HEK293 (cell line): ENCODE measurements around the gene NMNAT3.

ENCODE experiments used
- CTCF ChIA-PET: fragments of 350-600 bp; formaldehyde crosslinking; extraction: SDS; loops from one replicate; lab custom pipeline; 2021; ENCODE audit warnings: antibody characterized with exemption; lab: Yijun Ruan, JAX
- POLR2A ChIA-PET: fragments of 300-600 bp; formaldehyde crosslinking; extraction: SDS; loops from one replicate; lab custom pipeline; 2020; ENCODE audit warnings: antibody characterized with exemption, inconsistent platforms; lab: Yijun Ruan, JAX
- H3K27ac ChIP-seq: fragments of 200-500 bp; sonication (Bioruptor generic); 2 replicates; pipeline ENCODE4 v1.5.1; 2014; ENCODE audit warnings: low read depth, low read length, control low read depth, inconsistent platforms; ENCODE audit errors: extremely low read depth
- H3K36me3 ChIP-seq, 2 experiments: fragments of 200-500 bp in 1 of 2; sonication (Bioruptor generic) in 1 of 2; 1 replicate in 1 of 2; 2 replicates in 1 of 2; pipeline ENCODE4 v1.5.1; 2014 to 2017; ENCODE audit warnings: inconsistent platforms in 2 of 2, low read length in 2 of 2; ENCODE audit not compliant: control insufficient read depth in 2 of 2, insufficient read depth in 1 of 2
- H3K4me1 ChIP-seq: fragments of 200-500 bp; sonication (Bioruptor generic); 2 replicates; pipeline ENCODE4 v1.5.1; 2014; ENCODE audit warnings: mild to moderate bottlenecking, low read length, inconsistent platforms; ENCODE audit not compliant: control insufficient read depth, insufficient read depth
- H3K4me3 ChIP-seq: 2 replicates; pipeline ENCODE4 v1.5.1; 2011; ENCODE audit warnings: low read depth, mild to moderate bottlenecking, control low read depth, low read length, moderate library complexity
- H3K9me3 ChIP-seq: fragments of 200-500 bp; sonication (Bioruptor generic); 2 replicates; pipeline ENCODE4 v1.5.1; 2014; ENCODE audit warnings: low read depth, low read length, inconsistent platforms; ENCODE audit not compliant: control insufficient read depth, insufficient read depth
- CTCF ChIP-seq: fragments of 450-650 bp; formaldehyde crosslinking; IDR thresholded peaks from 2 replicates; pipeline ENCODE4 v1.5.1; 2016; ENCODE audit warnings: missing biosample characterization, missing genetic modification characterization
- HOXD13 ChIP-seq: sonication (generic); formaldehyde crosslinking; IDR thresholded peaks from 2 replicates; pipeline ENCODE4 v1.8.0; 2022; ENCODE audit warnings: missing genetic modification reagents, borderline replicate concordance
- IKZF3 ChIP-seq: fragments of 450-650 bp; IDR thresholded peaks from 2 replicates; pipeline ENCODE4 v1.5.0; 2018; ENCODE audit warnings: missing biosample characterization, mild to moderate bottlenecking, missing genetic modification characterization, moderate library complexity
- RBAK ChIP-seq: fragments of 450-650 bp; formaldehyde crosslinking; IDR thresholded peaks from 2 replicates; pipeline ENCODE4 v1.5.1; 2016; ENCODE audit warnings: missing biosample characterization, missing genetic modification characterization
- ZBTB8A ChIP-seq: fragments of 450-650 bp; formaldehyde crosslinking; IDR thresholded peaks from 2 replicates; pipeline ENCODE4 v1.5.1; 2016; ENCODE audit warnings: missing biosample characterization, missing genetic modification characterization
- ZFHX2 ChIP-seq: fragments of 450-650 bp; formaldehyde crosslinking; conservative IDR thresholded peaks from 2 replicates; pipeline ENCODE4 v1.5.1; 2016; ENCODE audit warnings: missing biosample characterization, missing genetic modification characterization
- ZIC2 ChIP-seq: fragments of 450-650 bp; formaldehyde crosslinking; IDR thresholded peaks from 2 replicates; pipeline ENCODE4 v1.5.1; 2016; ENCODE audit warnings: missing biosample characterization, missing genetic modification characterization
- ZNF10 ChIP-seq: fragments of 450-650 bp; formaldehyde crosslinking; IDR thresholded peaks from 2 replicates; pipeline ENCODE4 v1.5.1; 2017; ENCODE audit warnings: missing biosample characterization, missing genetic modification characterization
- ZNF155 ChIP-seq: fragments of 450-650 bp; formaldehyde crosslinking; IDR thresholded peaks from 2 replicates; pipeline ENCODE4 v1.5.1; 2016; ENCODE audit warnings: missing biosample characterization, missing genetic modification characterization
- ZNF157 ChIP-seq: fragments of 450-650 bp; formaldehyde crosslinking; IDR thresholded peaks from 2 replicates; pipeline ENCODE4 v1.5.1; 2016; ENCODE audit warnings: missing biosample characterization, missing genetic modification characterization
- ZNF174 ChIP-seq: fragments of 450-650 bp; formaldehyde crosslinking; IDR thresholded peaks from 2 replicates; pipeline ENCODE4 v1.5.0; 2017; ENCODE audit warnings: missing biosample characterization, mild to moderate bottlenecking, missing genetic modification characterization
- ZNF239 ChIP-seq: fragments of 450-650 bp; formaldehyde crosslinking; IDR thresholded peaks from 2 replicates; pipeline ENCODE4 v1.5.1; 2016; ENCODE audit warnings: missing biosample characterization, missing genetic modification characterization
- ZNF394 ChIP-seq: fragments of 450-650 bp; formaldehyde crosslinking; IDR thresholded peaks from 2 replicates; pipeline ENCODE4 v1.5.1; 2016; ENCODE audit warnings: missing biosample characterization, missing genetic modification characterization, mild to moderate bottlenecking, moderate library complexity, borderline replicate concordance
- ZNF449 ChIP-seq: fragments of 450-650 bp; formaldehyde crosslinking; IDR thresholded peaks from 2 replicates; pipeline ENCODE4 v1.5.1; 2017; ENCODE audit warnings: missing biosample characterization, mild to moderate bottlenecking, missing genetic modification characterization, moderate library complexity
- ZNF658 ChIP-seq: fragments of 450-650 bp; formaldehyde crosslinking; IDR thresholded peaks from 2 replicates; pipeline ENCODE4; 2016; ENCODE audit warnings: missing biosample characterization, missing genetic modification characterization
- ZNF664 ChIP-seq: fragments of 450-650 bp; formaldehyde crosslinking; IDR thresholded peaks from 2 replicates; pipeline ENCODE4 v1.5.1; 2016; ENCODE audit warnings: missing biosample characterization, missing genetic modification characterization
- ZSCAN23 ChIP-seq: fragments of 450-650 bp; formaldehyde crosslinking; IDR thresholded peaks from 2 replicates; pipeline ENCODE4 v1.5.1; 2016; ENCODE audit warnings: missing biosample characterization, missing genetic modification characterization
- TF ChIP-seq, protein P1 (sequence below): IDR thresholded peaks from 2 replicates; pipeline ENCODE4 v1.6.1; 2011; ENCODE audit warnings: mild to moderate bottlenecking, low read depth, low read length, borderline replicate concordance
- TF ChIP-seq, protein P2 (sequence below): fragments of 450-650 bp; formaldehyde crosslinking; IDR thresholded peaks from 2 replicates; pipeline ENCODE4 v1.5.1; 2016; ENCODE audit warnings: missing biosample characterization, missing genetic modification characterization

NMNAT3 gene

DNA sequence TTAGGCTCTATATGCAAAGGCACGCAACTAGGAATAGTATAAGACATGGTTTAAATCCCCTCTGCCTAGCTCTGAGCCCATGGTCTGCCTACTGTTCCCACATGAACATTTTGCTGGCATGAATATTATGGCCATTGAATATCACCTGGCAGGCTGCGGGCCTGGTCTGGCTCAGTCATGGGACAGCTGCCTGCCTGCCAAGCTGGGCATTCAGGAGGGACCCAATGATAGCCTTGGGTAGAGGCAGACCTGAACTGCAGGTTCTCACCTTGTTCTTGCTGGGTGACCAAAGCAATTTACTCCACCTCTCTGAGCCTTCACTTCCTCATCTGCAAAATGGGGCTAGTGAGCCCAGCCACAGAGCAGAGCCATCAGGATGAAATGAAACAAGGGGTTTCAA is 149.5 kb downstream of the NMNAT3 start (continued):
- TF ChIP-seq ZNF155 (tag by site-specific recombination) (no peak), IKZF3 (tag by site-specific recombination) (no peak), CTCF (tag by site-specific recombination) (no peak), ZNF174 (tag by site-specific recombination) (no peak), ZSCAN23 (no peak), ZNF394 (tag by site-specific recombination) (no peak), HOXD13 (CRISPR knock-in tag) (no peak), ZFHX2 (tag by site-specific recombination) (no peak), ZNF10 (tag by site-specific recombination) (no peak), ZNF157 (tag by site-specific recombination) (no peak)
- TF ChIP-seq, protein P1, sequence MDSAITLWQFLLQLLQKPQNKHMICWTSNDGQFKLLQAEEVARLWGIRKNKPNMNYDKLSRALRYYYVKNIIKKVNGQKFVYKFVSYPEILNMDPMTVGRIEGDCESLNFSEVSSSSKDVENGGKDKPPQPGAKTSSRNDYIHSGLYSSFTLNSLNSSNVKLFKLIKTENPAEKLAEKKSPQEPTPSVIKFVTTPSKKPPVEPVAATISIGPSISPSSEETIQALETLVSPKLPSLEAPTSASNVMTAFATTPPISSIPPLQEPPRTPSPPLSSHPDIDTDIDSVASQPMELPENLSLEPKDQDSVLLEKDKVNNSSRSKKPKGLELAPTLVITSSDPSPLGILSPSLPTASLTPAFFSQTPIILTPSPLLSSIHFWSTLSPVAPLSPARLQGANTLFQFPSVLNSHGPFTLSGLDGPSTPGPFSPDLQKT: no peak

DNA sequence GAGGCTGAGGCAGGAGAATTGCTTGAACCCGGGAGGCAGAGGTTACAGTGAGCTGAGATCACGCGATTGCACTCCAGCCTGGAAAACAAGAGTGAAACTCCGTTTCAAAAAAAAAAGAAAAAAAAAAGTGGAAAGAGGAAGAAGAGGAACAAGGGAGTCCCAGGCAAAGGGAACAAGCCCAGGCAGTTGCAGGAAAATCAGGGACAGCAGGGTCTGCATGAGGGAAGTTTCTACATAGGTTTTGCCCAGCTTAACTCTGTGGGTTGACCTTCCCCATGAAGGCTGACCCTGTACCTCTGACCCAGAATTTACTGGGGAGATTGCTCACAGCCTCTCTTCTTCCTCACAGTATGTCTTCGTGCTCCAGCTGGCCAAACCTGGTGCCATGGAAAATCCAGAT is 150.5 kb downstream of the NMNAT3 start:
- TF ChIP-seq ZBTB8A (tag by site-specific recombination): no peak
- no peak for TF ChIP-seq ZNF10 (tag by site-specific recombination)
- no peak for TF ChIP-seq RBAK (tag by site-specific recombination)
- no peak for TF ChIP-seq ZNF664 (tag by site-specific recombination)
- TF ChIP-seq, protein P2, sequence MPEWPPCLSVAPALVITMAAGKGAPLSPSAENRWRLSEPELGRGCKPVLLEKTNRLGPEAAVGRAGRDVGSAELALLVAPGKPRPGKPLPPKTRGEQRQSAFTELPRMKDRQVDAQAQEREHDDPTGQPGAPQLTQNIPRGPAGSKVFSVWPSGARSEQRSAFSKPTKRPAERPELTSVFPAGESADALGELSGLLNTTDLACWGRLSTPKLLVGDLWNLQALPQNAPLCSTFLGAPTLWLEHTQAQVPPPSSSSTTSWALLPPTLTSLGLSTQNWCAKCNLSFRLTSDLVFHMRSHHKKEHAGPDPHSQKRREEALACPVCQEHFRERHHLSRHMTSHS (tag by site-specific recombination): no peak
- TF ChIP-seq ZNF449 (tag by site-specific recombination): no peak
- Histone ChIP-seq H3K9me3 (no peaks in the 10 kb centered on the region), H3K4me3 (no peak overlapping the region), H3K27ac (no peak overlapping the region), H3K36me3 (no peaks in the 10 kb centered on the region), H3K4me1 (no peaks in the 10 kb centered on the region)
- ChIA-PET CTCF (interaction anchor here (0.7 kb wide), 1 partner anchor 36 kb away, joined by 7 read pairs; no protein-coding TSS in a partner anchor), POLR2A (no interaction called here)

DNA sequence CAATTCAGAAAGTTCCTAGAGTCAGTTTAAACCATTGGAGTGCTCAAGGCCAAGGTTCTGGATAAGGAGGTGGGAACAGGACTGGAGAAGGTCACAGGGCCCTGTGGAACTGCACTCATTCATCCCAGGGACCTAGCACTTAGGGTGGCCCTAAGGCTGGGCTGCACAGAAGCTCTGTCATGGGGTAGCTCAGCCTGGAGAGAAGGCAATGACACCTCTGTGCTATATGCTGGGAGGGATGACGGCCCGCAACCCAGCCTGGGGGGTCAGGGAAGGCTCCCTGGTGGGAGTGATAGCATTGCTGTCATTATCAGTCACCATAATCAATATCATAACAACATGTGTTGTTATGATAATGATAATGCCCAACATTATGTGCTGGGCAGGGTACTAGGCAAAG is 151.6 kb downstream of the NMNAT3 start:
- POLR2A ChIA-PET: no interaction called here
- H3K9me3 ChIP-seq: no peaks in the 10 kb centered on the region
- no peaks in the 10 kb centered on the region for H3K36me3 ChIP-seq

More for the DNA sequence above, 151.6 kb downstream of the NMNAT3 start:
- CTCF ChIA-PET: interaction anchor here (0.9 kb wide), 1 partner anchor 9 kb away, joined by 3 read pairs; no protein-coding TSS in a partner anchor
- H3K4me1 ChIP-seq: no peaks in the 10 kb centered on the region
- H3K4me3 ChIP-seq: no peak overlapping the region
- TF ChIP-seq ZNF239 (tag by site-specific recombination): no peak
- peak; percentile 41 for TF ChIP-seq ZIC2 (tag by site-specific recombination)
- no peak for TF ChIP-seq ZNF658 (tag by site-specific recombination)
- no peak overlapping the region for H3K27ac ChIP-seq
